ENCODE data around the gene FLYWCH2. TPM values are rescaled to one million over a fixed set of nuclear protein-coding genes. Genes with fewer than 3 reads are reported as not detected.

Gene FLYWCH2
- total and polyA plus RNA-seq, 2 donors from 2014 or later, result 31.3 to 52.5 TPM

GRCh38 chr16:2860826-2861567, 22.0 kb upstream of the FLYWCH2 start:
- H3K9ac ChIP-seq (ENCODE audit: low read length in 3 of 3), result no peak overlapping the region
- intact Hi-C loops (cut with DNase I), result no loop called here
- peaks cover 0 to 6% (median 0%) of the 10 kb centered on the region in 3 donors for H3K9me3 ChIP-seq (ENCODE audit: control insufficient read depth in 2 of 3, insufficient read depth in 1 of 3, low read length in 3 of 3)
- no peaks in the 10 kb centered on the region for H3K27me3 ChIP-seq (ENCODE audit: control insufficient read depth, insufficient read depth, low read length)
- no peaks in the 10 kb centered on the region for H3K36me3 ChIP-seq (ENCODE audit: control insufficient read depth in 2 of 3, insufficient read depth in 3 of 3, low read length in 3 of 3)
- TF ChIP-seq CTCF (IDR thresholded peaks at IDR 0.05; ENCODE audit: borderline replicate concordance, extremely low read depth, insufficient read depth), result no peak
- H3K27ac ChIP-seq (ENCODE audit: low read depth in 2 of 2, low read length in 2 of 2), result no peak overlapping the region
- FAIRE-seq, result no peak
- no peak overlapping the region for H3K4me3 ChIP-seq (ENCODE audit: low read length in 3 of 3)
- H3K4me1 ChIP-seq (ENCODE audit: control insufficient read depth in 2 of 3, insufficient read depth in 2 of 3, low read depth in 1 of 3, low read length in 3 of 3), result no peaks in the 10 kb centered on the region
- DNase-seq, result no peak

GRCh38 chr16:2865651-2866050, 17.4 kb upstream of the FLYWCH2 start:
- Histone ChIP-seq H3K36me3 (ENCODE audit: control insufficient read depth in 2 of 3, insufficient read depth in 3 of 3, low read length in 3 of 3) (no peaks in the 10 kb centered on the region), H3K4me3 (ENCODE audit: low read length in 3 of 3) (no peak overlapping the region), H3K27me3 (ENCODE audit: control insufficient read depth, insufficient read depth, low read length) (no peaks in the 10 kb centered on the region), H3K27ac (ENCODE audit: low read depth in 2 of 2, low read length in 2 of 2) (no peak overlapping the region), H3K9ac (ENCODE audit: low read length in 3 of 3) (no peak overlapping the region), H3K9me3 (ENCODE audit: control insufficient read depth in 2 of 3, insufficient read depth in 1 of 3, low read length in 3 of 3) (peaks cover 0 to 6% (median 0%) of the 10 kb centered on the region in 3 donors), H3K4me1 (ENCODE audit: control insufficient read depth in 2 of 3, insufficient read depth in 2 of 3, low read depth in 1 of 3, low read length in 3 of 3) (peaks cover 0 to 3% (median 0%) of the 10 kb centered on the region in 3 donors)
- intact Hi-C loops (cut with DNase I), result no loop called here
- no peak for TF ChIP-seq CTCF (IDR thresholded peaks at IDR 0.05; ENCODE audit: borderline replicate concordance, extremely low read depth, insufficient read depth)
- FAIRE-seq (no peak), DNase-seq (no peak)

DNA sequence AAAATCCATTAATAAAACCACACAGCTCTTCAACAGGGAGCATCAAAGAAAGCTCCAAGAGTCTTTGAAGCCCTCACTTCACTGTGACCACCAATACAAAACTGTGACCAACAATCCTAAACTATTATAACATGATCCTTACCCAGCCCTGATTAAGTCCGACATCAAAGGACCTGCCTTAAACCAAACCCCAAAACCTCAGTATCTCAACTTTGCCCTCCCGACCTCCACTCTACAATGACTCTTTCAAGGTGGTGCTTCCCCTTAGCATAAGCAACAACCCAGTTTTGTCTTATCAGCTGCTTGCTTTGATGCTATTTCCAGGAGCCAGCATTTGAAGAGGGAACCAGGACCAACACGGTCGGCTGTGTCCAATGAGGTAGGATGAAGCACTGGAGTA, 16.6 kb upstream of the FLYWCH2 start:
- H3K36me3 ChIP-seq (ENCODE audit: control insufficient read depth in 2 of 3, insufficient read depth in 3 of 3, low read length in 3 of 3), result no peaks in the 10 kb centered on the region
- H3K4me3 ChIP-seq (ENCODE audit: low read length in 3 of 3), result no peak overlapping the region
- DNase-seq, result no peak
- TF ChIP-seq CTCF (IDR thresholded peaks at IDR 0.05; ENCODE audit: borderline replicate concordance, extremely low read depth, insufficient read depth), result no peak
- no peak overlapping the region for H3K27ac ChIP-seq (ENCODE audit: low read depth in 2 of 2, low read length in 2 of 2)
- no peak overlapping the region for H3K9ac ChIP-seq (ENCODE audit: low read length in 3 of 3)
- intact Hi-C loops (cut with DNase I), result no loop called here
- no peaks in the 10 kb centered on the region for H3K27me3 ChIP-seq (ENCODE audit: control insufficient read depth, insufficient read depth, low read length)
- peaks cover 0 to 3% (median 0%) of the 10 kb centered on the region in 3 donors for H3K4me1 ChIP-seq (ENCODE audit: control insufficient read depth in 2 of 3, insufficient read depth in 2 of 3, low read depth in 1 of 3, low read length in 3 of 3)
- no peak for FAIRE-seq
- no peaks in the 10 kb centered on the region for H3K9me3 ChIP-seq (ENCODE audit: control insufficient read depth in 2 of 3, insufficient read depth in 1 of 3, low read length in 3 of 3)
